Smooth muscle cell (in vitro differentiated cells): ENCODE results near the gene ROBO2. TPM values are rescaled to one million over a fixed set of nuclear protein-coding genes. Genes with fewer than 3 reads are reported as not detected.

Experiments
- DNase-seq: peaks from one replicate; lab custom pipeline; 2025; ENCODE audit not compliant: unreplicated experiment; lab: John Stamatoyannopoulos, UW
- H2AFZ ChIP-seq: fragments of 200-600 bp; sonication (generic); 2 replicates; pipeline ENCODE4 v1.6.0; 2016; ENCODE audit warnings: antibody characterized with exemption, low read depth, mild to moderate bottlenecking
- H3F3A ChIP-seq: fragments of 200-600 bp; sonication (generic); 2 replicates; pipeline ENCODE4 v1.6.0; 2017; ENCODE audit warnings: antibody characterized with exemption, low read depth
- H3K27ac ChIP-seq: fragments of 200-600 bp; sonication (generic); 2 replicates; pipeline ENCODE4 v1.5.1; 2016; ENCODE audit warnings: low read depth, mild to moderate bottlenecking
- H3K27me3 ChIP-seq: fragments of 200-600 bp; sonication (generic); 2 replicates; pipeline ENCODE4 v1.6.1; 2016; ENCODE audit warnings: low read depth, mild to moderate bottlenecking
- H3K36me3 ChIP-seq: fragments of 200-600 bp; sonication (generic); 2 replicates; pipeline ENCODE4 v1.5.1; 2016; ENCODE audit warnings: low read depth
- H3K4me1 ChIP-seq: fragments of 200-600 bp; sonication (generic); 2 replicates; pipeline ENCODE4 v1.5.1; 2016; ENCODE audit warnings: low read depth
- H3K4me2 ChIP-seq: fragments of 200-600 bp; sonication (generic); 2 replicates; pipeline ENCODE4 v1.6.0; 2016; ENCODE audit warnings: mild to moderate bottlenecking
- H3K4me3 ChIP-seq: fragments of 200-600 bp; sonication (generic); 2 replicates; pipeline ENCODE4 v1.5.1; 2016; ENCODE audit warnings: mild to moderate bottlenecking
- H3K79me2 ChIP-seq: fragments of 200-600 bp; sonication (generic); 2 replicates; pipeline ENCODE4 v1.6.0; 2016; ENCODE audit warnings: low read depth, mild to moderate bottlenecking
- H3K9ac ChIP-seq: fragments of 200-600 bp; sonication (generic); 2 replicates; pipeline ENCODE4 v1.6.0; 2016; ENCODE audit warnings: low read depth
- H3K9me3 ChIP-seq: fragments of 200-600 bp; sonication (generic); replicated peaks from 2 replicates; pipeline ENCODE4 v1.5.1; 2016; ENCODE audit warnings: low read depth
- H4K20me1 ChIP-seq: fragments of 200-600 bp; sonication (generic); 2 replicates; pipeline ENCODE4 v1.6.0; 2016; ENCODE audit warnings: low read depth
- WGBS: methylation state at CpG from one replicate; pipeline ENCODE4 v1.1.7; 2016; ENCODE audit warnings: low lambda C conversion rate; 5-methylcytosine and 5-hydroxymethylcytosine counted together
- polyA plus RNA-seq: library from polyadenylated mRNA; unstranded; fragments of >200 nt; fragmentation: Nextera tagmentation; extraction: Ambion mirVana; gene quantifications from 2 replicates; pipeline ENCODE4 v1.2.1, GENCODE V29; 2016
- total RNA-seq: library from RNA; depleted of rRNA; stranded (reverse); fragments of >200 nt; gene quantifications from 2 replicates; pipeline ENCODE4 v1.2.3, GENCODE V29; 2014
- TF ChIP-seq, protein P1 (sequence below): fragments of 200-600 bp; sonication (generic); IDR thresholded peaks from 2 replicates; pipeline ENCODE4 v1.5.1; 2017; ENCODE audit warnings: borderline replicate concordance, mild to moderate bottlenecking, antibody characterized with exemption; ENCODE audit not compliant: insufficient read depth, poor library complexity, severe bottlenecking

ROBO2 gene
- total and polyA plus RNA-seq, 2 experiments from 2014 or later: 23.9 to 54.4 TPM

DNA sequence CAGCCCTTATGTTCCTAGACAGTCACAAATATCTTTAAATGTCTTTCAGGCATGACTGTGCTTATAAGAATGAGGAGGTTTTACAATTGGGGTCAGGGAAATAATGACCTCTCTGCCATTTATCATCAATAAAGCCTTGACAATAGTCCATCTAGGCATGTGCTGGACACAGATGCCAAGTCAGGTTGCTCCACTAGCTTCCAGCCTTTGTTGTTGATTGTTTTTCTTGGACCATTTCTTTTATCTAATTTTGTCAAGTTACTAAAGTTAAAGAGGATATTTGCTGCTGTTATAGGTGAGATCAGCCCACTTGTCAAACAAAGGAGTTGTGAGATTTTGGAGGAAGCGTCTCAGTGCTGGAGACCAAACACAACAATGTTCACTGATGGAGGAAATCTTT lies 628.0 kb downstream of the ROBO2 start:
- Histone ChIP-seq H3K27ac (no peak overlapping the region), H3K9me3 (no peaks in the 10 kb centered on the region), H3K79me2 (no peaks in the 10 kb centered on the region), H3K9ac (no peak overlapping the region), H4K20me1 (no peaks in the 10 kb centered on the region), H3K4me3 (no peak overlapping the region), H3K36me3 (no peaks in the 10 kb centered on the region), H3K4me2 (no peak overlapping the region), H3K27me3 (no peaks in the 10 kb centered on the region), H3F3A (no peaks in the 10 kb centered on the region), H3K4me1 (no peaks in the 10 kb centered on the region), H2AFZ (no peak overlapping the region)
- WGBS: 90% methylated on average over 1 of the region's 1 CpG
- DNase-seq: no peak
- TF ChIP-seq, protein P1, sequence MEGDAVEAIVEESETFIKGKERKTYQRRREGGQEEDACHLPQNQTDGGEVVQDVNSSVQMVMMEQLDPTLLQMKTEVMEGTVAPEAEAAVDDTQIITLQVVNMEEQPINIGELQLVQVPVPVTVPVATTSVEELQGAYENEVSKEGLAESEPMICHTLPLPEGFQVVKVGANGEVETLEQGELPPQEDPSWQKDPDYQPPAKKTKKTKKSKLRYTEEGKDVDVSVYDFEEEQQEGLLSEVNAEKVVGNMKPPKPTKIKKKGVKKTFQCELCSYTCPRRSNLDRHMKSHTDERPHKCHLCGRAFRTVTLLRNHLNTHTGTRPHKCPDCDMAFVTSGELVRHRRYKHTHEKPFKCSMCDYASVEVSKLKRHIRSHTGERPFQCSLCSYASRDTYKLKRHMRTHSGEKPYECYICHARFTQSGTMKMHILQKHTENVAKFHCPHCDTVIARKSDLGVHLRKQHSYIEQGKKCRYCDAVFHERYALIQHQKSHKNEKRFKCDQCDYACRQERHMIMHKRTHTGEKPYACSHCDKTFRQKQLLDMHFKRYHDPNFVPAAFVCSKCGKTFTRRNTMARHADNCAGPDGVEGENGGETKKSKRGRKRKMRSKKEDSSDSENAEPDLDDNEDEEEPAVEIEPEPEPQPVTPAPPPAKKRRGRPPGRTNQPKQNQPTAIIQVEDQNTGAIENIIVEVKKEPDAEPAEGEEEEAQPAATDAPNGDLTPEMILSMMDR: no peak

DNA sequence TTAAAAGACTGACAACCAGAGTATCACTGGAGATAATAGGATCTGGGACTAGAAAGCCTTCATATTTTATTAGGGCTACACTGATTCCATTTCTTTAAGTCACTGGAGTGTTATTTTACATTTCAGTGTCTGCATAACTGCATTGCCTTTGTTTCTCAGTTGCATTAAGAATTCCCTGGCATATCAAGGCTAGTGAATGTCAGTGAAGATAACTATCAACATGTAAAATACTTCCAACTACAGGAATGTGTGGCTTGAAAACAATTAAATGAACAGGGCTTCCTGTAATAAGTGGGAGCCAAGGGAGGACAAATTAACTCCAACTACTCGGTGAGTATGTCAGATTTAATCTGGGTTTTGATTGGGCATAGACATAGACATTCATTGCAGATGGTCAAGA lies 628.5 kb downstream of the ROBO2 start:
- Histone ChIP-seq H4K20me1 (no peaks in the 10 kb centered on the region), H3K79me2 (no peaks in the 10 kb centered on the region), H3K36me3 (no peaks in the 10 kb centered on the region), H2AFZ (no peak overlapping the region), H3K9ac (no peak overlapping the region), H3K4me1 (no peaks in the 10 kb centered on the region), H3K27ac (no peak overlapping the region), H3K4me3 (no peak overlapping the region), H3K4me2 (no peak overlapping the region), H3F3A (no peaks in the 10 kb centered on the region), H3K9me3 (no peaks in the 10 kb centered on the region), H3K27me3 (no peaks in the 10 kb centered on the region)
- TF ChIP-seq, protein P1: no peak
- no peak for DNase-seq
- 76% methylated on average over 1 of the region's 1 CpG for WGBS

GRCh38 chr3:77672016-77672415 lies 632.1 kb downstream of the ROBO2 start:
- Histone ChIP-seq H3F3A (no peaks in the 10 kb centered on the region), H3K27ac (no peak overlapping the region), H3K9ac (no peak overlapping the region), H2AFZ (no peak overlapping the region), H4K20me1 (no peaks in the 10 kb centered on the region), H3K4me3 (no peak overlapping the region), H3K4me2 (no peak overlapping the region), H3K27me3 (no peaks in the 10 kb centered on the region), H3K79me2 (no peaks in the 10 kb centered on the region), H3K36me3 (no peaks in the 10 kb centered on the region), H3K9me3 (no peaks in the 10 kb centered on the region), H3K4me1 (no peaks in the 10 kb centered on the region)
- WGBS: 98% methylated on average over 2 of the region's 2 CpGs
- TF ChIP-seq, protein P1: no peak
- DNase-seq: no peak

DNA sequence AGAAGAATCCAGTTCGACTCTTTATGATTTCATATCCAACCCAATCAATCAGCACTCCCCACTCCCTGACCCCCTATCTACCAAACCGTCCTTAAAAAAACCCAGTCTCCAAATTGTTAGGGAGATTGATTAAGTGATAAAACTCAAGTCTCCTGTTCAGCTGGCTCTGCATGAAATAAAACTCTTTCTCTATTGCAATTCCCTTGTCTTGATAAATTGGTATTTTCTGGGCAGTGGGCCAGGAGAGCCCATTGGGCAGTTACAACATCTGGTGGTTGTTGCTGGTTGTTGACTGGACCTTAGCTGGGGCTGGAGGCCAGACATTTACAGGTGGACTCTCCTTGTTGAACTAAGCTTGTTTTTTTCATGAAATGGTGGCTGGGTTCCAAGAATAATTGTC lies 642.3 kb downstream of the ROBO2 start:
- H3K9ac ChIP-seq: no peak overlapping the region
- H3K36me3 ChIP-seq: no peaks in the 10 kb centered on the region
- no peaks in the 10 kb centered on the region for H3K79me2 ChIP-seq
- DNase-seq: no peak
- H3F3A ChIP-seq: no peaks in the 10 kb centered on the region
- H3K4me2 ChIP-seq: no peak overlapping the region
- H3K4me1 ChIP-seq: no peaks in the 10 kb centered on the region
- 92% methylated on average over 2 of the region's 2 CpGs for WGBS
- TF ChIP-seq, protein P1: no peak
- H3K27ac ChIP-seq: no peak overlapping the region
- H3K9me3 ChIP-seq: no peaks in the 10 kb centered on the region
- H3K4me3 ChIP-seq: no peak overlapping the region
- no peaks in the 10 kb centered on the region for H4K20me1 ChIP-seq
- no peaks in the 10 kb centered on the region for H3K27me3 ChIP-seq
- no peak overlapping the region for H2AFZ ChIP-seq
